ENCODE results near the gene SLCO4A1. TPM values are rescaled to one million over a fixed set of nuclear protein-coding genes. Genes with fewer than 3 reads are reported as not detected.

Gene SLCO4A1
- total RNA-seq, 1 donor from 2014 or later, result 63.3 TPM

DNA sequence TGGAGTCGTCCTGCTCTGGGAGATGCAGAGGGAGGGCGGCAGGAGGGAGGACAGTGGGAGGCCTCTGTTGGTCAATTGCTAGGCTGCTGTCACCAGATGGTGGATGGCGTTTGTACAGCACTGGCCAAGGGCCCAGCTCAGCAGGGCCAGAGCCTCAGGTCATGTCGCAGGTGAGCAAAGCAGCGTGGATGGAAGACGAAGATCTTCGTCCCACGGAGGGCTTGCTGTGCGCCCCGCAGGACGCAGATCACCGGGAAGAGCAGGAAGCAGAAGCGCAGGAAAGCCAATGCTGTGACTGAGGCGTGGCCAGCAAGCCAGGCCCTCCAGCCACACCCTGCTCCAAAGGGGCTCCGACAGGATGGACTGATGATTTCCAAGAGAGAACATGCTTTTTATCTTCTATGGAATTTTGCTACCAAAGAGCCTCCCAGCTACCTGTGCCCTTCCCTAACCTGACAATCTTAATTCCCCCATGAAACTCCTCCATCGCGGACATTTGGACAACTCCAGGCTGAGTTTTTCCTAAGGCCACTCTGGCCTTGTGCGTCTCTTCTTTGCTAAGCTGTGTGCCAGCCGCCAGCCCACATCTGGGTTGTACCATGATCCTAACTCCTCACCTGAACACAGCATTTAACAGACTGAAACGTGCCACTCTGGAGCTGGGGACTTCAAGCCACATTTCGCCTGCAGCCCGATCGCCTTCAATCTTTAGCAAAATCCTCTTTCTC, 3.5 kb upstream of the SLCO4A1 start:
- DNase-seq, result no peak
- H3K27me3 ChIP-seq, result peaks cover 37% of the 10 kb centered on the region

DNA sequence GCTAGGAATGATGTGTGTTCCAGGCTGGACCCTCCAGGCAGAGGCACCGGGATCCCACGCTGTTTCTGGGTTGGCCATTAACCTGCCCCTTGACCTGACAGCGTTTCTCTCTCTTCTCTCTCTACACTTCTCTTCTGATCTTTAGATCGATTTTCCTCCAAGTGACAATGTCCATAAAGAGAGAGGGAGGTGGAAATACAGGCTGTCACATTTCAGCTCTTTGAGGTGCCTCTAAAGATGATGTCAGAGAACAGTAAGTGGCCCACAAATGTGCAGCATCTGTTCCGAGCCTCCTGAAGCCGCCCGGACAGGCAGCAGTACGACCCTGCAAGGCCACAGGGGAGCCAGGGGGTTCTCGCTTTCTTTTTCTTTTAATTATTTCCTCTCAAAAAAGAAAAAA, 2.5 kb upstream of the SLCO4A1 start:
- H3K27me3 ChIP-seq, result peaks cover 36% of the 10 kb centered on the region
- no peak overlapping the region for H3K27ac ChIP-seq
- H3K36me3 ChIP-seq, result no peaks in the 10 kb centered on the region
- intact Hi-C loops (cut with DNase I), result no loop called here
- TF ChIP-seq, protein P1, sequence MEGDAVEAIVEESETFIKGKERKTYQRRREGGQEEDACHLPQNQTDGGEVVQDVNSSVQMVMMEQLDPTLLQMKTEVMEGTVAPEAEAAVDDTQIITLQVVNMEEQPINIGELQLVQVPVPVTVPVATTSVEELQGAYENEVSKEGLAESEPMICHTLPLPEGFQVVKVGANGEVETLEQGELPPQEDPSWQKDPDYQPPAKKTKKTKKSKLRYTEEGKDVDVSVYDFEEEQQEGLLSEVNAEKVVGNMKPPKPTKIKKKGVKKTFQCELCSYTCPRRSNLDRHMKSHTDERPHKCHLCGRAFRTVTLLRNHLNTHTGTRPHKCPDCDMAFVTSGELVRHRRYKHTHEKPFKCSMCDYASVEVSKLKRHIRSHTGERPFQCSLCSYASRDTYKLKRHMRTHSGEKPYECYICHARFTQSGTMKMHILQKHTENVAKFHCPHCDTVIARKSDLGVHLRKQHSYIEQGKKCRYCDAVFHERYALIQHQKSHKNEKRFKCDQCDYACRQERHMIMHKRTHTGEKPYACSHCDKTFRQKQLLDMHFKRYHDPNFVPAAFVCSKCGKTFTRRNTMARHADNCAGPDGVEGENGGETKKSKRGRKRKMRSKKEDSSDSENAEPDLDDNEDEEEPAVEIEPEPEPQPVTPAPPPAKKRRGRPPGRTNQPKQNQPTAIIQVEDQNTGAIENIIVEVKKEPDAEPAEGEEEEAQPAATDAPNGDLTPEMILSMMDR (IDR thresholded peaks at IDR 0.05), result no peak
- DNase-seq (no peak), ATAC-seq (no peak)
- H3K4me3 ChIP-seq, result no peak overlapping the region
- H3K4me1 ChIP-seq, result peaks cover 12% of the 10 kb centered on the region
- no peaks in the 10 kb centered on the region for H3K9me3 ChIP-seq

More for the DNA sequence above, 3.5 kb upstream of the SLCO4A1 start:
- no peak for ATAC-seq
- Histone ChIP-seq H3K36me3 (no peaks in the 10 kb centered on the region), H3K9me3 (no peaks in the 10 kb centered on the region), H3K4me3 (no peak overlapping the region), H3K4me1 (peaks cover 12% of the 10 kb centered on the region), H3K27ac (no peak overlapping the region)
- TF ChIP-seq, protein P1 (IDR thresholded peaks at IDR 0.05), result no peak
- intact Hi-C loops (cut with DNase I), result no loop called here

DNA sequence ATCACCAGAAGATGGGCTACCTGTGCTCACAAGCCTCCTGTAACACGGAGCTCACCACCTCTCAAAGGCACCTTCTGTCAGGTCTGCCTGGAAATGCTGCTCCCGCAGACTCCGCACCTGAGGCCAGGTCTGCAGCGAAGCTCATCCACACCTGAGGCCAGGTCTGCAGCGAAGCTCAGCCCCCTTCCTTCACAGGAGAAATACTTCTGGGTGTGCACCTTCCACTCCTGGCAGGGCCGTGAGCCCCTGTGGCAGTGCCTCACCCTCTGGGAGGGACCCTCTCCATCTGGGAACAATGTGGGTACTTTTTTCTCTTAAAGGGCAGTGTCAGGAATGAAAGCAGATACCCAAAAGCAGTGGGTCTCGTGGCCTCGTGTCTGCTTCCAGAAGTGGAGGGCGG, 1.4 kb upstream of the SLCO4A1 start:
- TF ChIP-seq, protein P1 (IDR thresholded peaks at IDR 0.05), result no peak
- intact Hi-C loops (cut with DNase I), result no loop called here
- Histone ChIP-seq H3K27ac (no peak overlapping the region), H3K4me3 (no peak overlapping the region), H3K36me3 (no peaks in the 10 kb centered on the region), H3K9me3 (no peaks in the 10 kb centered on the region), H3K4me1 (peaks cover 12% of the 10 kb centered on the region), H3K27me3 (peaks cover 36% of the 10 kb centered on the region)
- no peak for ATAC-seq
- DNase-seq, result no peak

DNA sequence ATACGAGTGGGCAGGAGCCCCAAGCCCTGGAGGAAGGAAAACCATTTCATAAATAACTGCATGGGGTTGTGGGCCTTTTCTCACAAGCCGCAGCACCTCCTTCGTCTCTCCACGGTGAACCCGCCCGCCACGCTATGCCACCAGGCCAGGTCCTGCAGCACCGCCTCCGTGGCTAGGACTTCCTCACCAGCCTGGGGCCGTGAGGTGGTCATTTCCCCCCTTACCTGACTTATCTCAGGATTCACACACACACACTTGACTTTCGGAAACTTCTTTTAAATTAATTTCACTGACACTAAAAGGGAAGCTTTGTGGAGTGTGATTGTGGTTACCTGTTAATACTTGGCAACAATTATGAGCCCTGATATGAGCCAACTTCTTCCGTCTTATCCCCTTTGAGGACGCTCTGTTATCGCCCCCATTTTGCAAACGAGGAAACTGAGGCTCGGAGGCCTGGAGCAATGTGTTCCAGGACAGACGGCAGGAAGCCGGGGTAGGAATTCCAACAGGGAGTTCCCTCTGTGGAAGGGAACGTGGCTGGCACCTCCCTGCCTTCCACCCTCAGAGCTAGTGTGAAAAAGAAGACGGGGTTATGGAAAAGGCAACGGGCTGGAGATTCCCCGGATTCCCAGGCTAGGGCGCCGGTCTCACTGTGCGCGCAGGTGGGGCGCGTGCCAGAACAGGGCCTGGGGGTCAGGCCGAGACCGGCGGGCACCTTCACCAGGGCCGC, 817 bp upstream of the SLCO4A1 start:
- H3K27me3 ChIP-seq, result peaks cover 36% of the 10 kb centered on the region
- DNase-seq, result no peak
- H3K4me1 ChIP-seq, result peaks cover 12% of the 10 kb centered on the region
- no peak for ATAC-seq
- intact Hi-C loops (cut with DNase I), result no loop called here
- peak overlapping the region; percentile 77 for H3K27ac ChIP-seq
- no peaks in the 10 kb centered on the region for H3K9me3 ChIP-seq
- no peaks in the 10 kb centered on the region for H3K36me3 ChIP-seq
- TF ChIP-seq, protein P1 (IDR thresholded peaks at IDR 0.05), result no peak
- peak overlapping the region; percentile 59 for H3K4me3 ChIP-seq

DNA sequence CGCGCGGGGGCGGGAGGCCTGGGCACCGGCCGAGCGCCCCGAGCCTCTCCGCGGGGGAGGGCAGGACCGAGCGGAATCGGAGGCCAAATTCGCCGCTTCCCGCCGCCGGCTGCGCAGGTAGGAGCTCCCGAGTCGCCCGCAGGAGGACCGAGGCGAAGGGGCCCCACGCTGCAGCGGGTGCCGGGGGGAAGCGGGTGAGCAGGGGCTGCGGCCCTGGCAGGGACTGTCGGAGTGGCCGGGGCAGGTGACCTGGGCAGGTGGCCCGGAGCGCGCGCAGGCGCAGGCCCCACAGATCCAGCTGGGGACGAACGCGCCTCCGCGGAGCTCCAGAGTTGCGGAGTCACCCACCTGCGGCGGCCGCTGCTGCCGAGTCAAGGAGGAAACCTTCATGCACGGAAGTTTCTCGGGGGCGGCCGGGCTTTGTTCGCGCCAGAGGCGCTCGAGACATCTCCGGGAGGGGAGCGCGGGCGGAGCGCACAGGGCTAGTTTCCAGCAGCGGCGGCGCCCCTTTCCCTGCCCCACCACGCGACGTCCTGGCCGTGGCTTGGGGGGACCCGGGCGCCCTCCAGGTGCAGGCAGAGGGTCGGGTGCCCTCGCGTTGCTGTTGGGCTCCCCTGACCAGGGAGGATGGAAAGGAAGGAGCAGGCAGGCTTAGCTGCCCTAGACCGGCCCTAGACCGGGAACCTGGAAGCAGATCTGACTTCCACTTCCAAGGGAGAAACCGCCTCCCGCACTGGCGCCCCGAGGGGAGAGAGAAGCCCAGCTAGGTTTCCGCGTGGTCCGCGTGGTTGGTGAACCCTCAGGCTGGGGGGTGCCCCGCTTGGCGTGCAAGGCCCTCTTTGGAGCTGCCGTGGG, 590 bp downstream of the SLCO4A1 start:
- Histone ChIP-seq H3K27me3 (peaks cover 36% of the 10 kb centered on the region), H3K36me3 (no peaks in the 10 kb centered on the region), H3K27ac (peak overlapping the region; percentile 45), H3K4me3 (peak overlapping the region; percentile 59), H3K9me3 (no peaks in the 10 kb centered on the region), H3K4me1 (peaks cover 12% of the 10 kb centered on the region)
- TF ChIP-seq, protein P1 (IDR thresholded peaks at IDR 0.05), result no peak
- DNase-seq (no peak), ATAC-seq (peak; percentile 2)
- intact Hi-C loops (cut with DNase I), result no loop called here

All from upper lobe of right lung (tissue), 1 donor.